HepG2 (cell line): ENCODE results near the gene FBXW10B.
"Not testable (repeated sequence)": the region's sequence is repeated elsewhere in the genome, so short reads cannot be mapped to it uniquely, and the experiment has no call there.

ENCODE experiments used
- CBX5 ChIP-seq: sonication (generic); formaldehyde crosslinking; IDR thresholded peaks from 2 replicates; pipeline ENCODE4 v1.4.0; 2020; ENCODE audit warnings: missing genetic modification reagents, borderline replicate concordance
- SNAPC5 ChIP-seq: sonication (generic); formaldehyde crosslinking; IDR thresholded peaks from 2 replicates; pipeline ENCODE4 v1.8.1; 2023; ENCODE audit warnings: mild to moderate bottlenecking, missing genetic modification reagents, borderline replicate concordance

- TF ChIP-seq CBX5, SNAPC5: not testable (repeated sequence)
Observed at GRCh38 chr17:15622124-15622523, 2.6 kb upstream of the FBXW10B start.
